Stomach (tissue), 4 donors: Measurements from ENCODE around the gene KCNH8.

ENCODE experiments used
- EP300 ChIP-seq: sonication (generic); formaldehyde crosslinking; IDR thresholded peaks from one replicate; pipeline ENCODE4 v1.6.1; 2017; ENCODE audit warnings: antibody characterized with exemption
- TF ChIP-seq, protein P1 (sequence below), 7 experiments: fragments of 450-650 bp in 4 of 7; fragments of 200-600 bp in 3 of 7; sonication (generic) in 3 of 7; IDR thresholded peaks; one replicate each; pipeline ENCODE4 v1.5.1; 2016 to 2019; ENCODE audit warnings: antibody characterized with exemption in 7 of 7, control low read depth in 2 of 7, mild to moderate bottlenecking in 1 of 7

DNA sequence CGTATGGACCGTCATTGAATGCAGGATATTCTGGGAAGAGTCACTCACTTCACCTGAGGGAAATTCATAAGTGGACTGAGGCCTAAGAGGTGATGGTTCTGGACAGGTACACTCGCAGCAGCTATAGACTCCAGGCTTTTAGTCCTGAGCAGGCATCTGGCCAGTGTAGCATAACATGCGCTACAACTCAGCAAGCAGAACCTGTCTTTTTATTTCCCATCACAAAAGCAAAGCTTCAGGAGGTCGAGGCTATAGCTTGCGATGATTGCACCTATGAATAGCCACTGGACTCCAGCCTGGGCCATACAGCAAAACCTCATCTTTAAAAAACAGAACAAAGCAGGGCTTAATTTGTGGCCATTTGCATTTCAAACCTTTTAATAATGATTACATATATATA, 185.8 kb downstream of the KCNH8 start:
- TF ChIP-seq EP300: no peak
- TF ChIP-seq, protein P1, sequence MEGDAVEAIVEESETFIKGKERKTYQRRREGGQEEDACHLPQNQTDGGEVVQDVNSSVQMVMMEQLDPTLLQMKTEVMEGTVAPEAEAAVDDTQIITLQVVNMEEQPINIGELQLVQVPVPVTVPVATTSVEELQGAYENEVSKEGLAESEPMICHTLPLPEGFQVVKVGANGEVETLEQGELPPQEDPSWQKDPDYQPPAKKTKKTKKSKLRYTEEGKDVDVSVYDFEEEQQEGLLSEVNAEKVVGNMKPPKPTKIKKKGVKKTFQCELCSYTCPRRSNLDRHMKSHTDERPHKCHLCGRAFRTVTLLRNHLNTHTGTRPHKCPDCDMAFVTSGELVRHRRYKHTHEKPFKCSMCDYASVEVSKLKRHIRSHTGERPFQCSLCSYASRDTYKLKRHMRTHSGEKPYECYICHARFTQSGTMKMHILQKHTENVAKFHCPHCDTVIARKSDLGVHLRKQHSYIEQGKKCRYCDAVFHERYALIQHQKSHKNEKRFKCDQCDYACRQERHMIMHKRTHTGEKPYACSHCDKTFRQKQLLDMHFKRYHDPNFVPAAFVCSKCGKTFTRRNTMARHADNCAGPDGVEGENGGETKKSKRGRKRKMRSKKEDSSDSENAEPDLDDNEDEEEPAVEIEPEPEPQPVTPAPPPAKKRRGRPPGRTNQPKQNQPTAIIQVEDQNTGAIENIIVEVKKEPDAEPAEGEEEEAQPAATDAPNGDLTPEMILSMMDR (IDR thresholded peaks at IDR 0.05): no peak
